ENCODE measurements around the gene STAG2. TPM values are rescaled to one million over a fixed set of nuclear protein-coding genes. Genes with fewer than 3 reads are reported as not detected.
"Not testable (repeated sequence)": the region's sequence is repeated elsewhere in the genome, so short reads cannot be mapped to it uniquely, and the experiment has no call there.

Gene STAG2
- total and polyA plus RNA-seq, 2 donors (not counting 1 experiment from before 2014, with no cell fraction given): 56.6 to 96.4 TPM

DNA sequence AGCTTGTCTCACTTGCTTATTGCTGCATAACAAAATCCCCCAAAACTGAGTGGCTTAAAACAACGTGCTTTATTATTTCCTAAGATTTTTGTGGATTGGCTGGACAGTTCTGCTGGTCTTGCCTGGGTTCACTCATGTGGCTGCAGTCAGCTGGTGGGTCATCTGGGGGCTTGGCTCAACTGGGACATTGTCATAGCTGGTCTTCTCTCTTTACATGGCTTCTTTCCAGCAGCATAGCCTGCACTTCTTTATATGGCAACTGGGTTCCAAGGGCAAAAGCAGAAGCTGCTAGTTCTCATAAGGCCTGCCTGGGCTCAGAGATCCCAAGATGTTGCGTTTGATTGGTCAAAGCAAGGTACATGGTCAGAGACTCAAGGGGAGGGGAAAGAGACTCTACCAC is 33.7 kb upstream of the STAG2 start:
- Histone ChIP-seq H3K79me2 (ENCODE audit: control insufficient read depth, insufficient read depth, low read length) (no peaks in the 10 kb centered on the region), H3K4me2 (ENCODE audit: extremely low read depth, insufficient read depth, low read length) (no peak overlapping the region), H3K9me3 (ENCODE audit: control insufficient read depth, insufficient read depth, low read depth, low read length) (no peaks in the 10 kb centered on the region), H3K4me3 (replicated peaks in 1 of 4; ENCODE audit: control extremely low read depth in 1 of 4, insufficient read depth in 1 of 4, low read depth in 3 of 4, low read length in 4 of 4) (no peak overlapping the region), H3K27ac (ENCODE audit: insufficient read depth, low read length) (no peak overlapping the region), H4K20me1 (ENCODE audit: control insufficient read depth, extremely low read depth, insufficient read depth, low read length) (no peaks in the 10 kb centered on the region), H3K27me3 (ENCODE audit: control insufficient read depth, insufficient read depth, low read length) (no peaks in the 10 kb centered on the region), H3K36me3 (ENCODE audit: control insufficient read depth, insufficient read depth, low read length) (no peaks in the 10 kb centered on the region), H3K9ac (ENCODE audit: insufficient read depth, low read length) (no peak overlapping the region), H3K4me1 (ENCODE audit: control insufficient read depth, extremely low read depth, insufficient read depth, low read length) (no peaks in the 10 kb centered on the region), H2AFZ (ENCODE audit: low read length) (no peak overlapping the region)
- no peak for DNase-seq (ENCODE audit: low read depth in 2 of 2)
- TF ChIP-seq EZH2 (IDR thresholded peaks at IDR 0.05; ENCODE audit: low read length, missing control alignments): no peak
- TF ChIP-seq, protein P1, sequence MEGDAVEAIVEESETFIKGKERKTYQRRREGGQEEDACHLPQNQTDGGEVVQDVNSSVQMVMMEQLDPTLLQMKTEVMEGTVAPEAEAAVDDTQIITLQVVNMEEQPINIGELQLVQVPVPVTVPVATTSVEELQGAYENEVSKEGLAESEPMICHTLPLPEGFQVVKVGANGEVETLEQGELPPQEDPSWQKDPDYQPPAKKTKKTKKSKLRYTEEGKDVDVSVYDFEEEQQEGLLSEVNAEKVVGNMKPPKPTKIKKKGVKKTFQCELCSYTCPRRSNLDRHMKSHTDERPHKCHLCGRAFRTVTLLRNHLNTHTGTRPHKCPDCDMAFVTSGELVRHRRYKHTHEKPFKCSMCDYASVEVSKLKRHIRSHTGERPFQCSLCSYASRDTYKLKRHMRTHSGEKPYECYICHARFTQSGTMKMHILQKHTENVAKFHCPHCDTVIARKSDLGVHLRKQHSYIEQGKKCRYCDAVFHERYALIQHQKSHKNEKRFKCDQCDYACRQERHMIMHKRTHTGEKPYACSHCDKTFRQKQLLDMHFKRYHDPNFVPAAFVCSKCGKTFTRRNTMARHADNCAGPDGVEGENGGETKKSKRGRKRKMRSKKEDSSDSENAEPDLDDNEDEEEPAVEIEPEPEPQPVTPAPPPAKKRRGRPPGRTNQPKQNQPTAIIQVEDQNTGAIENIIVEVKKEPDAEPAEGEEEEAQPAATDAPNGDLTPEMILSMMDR (conservative IDR thresholded peaks at IDR 0.05 in 1 of 2, IDR thresholded peaks at IDR 0.05 in 1 of 2; ENCODE audit: low read depth in 1 of 2, low read length in 2 of 2): no peak

DNA sequence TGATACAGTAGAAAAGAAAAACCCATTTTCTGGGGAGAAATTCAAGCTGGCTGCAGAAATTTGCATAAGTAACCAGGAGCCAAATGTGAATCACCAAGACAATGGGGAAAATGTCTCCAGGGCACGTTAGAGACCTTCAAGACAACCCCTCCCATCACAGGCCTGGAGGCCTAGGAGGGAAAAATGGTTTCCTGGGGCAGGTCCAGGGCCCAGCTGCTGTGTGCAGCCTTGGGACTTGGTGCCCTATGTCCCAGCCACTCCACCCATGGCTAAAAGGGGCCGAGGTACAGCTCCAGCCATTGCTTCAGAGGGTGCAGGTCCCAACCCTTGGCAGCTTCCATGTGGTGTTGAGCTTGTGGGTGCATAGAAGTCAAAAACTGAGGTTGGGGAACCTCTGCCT is 29.5 kb upstream of the STAG2 start:
- DNase-seq (ENCODE audit: low read depth in 2 of 2); H3K9ac ChIP-seq (ENCODE audit: insufficient read depth, low read length); H3K27ac ChIP-seq (ENCODE audit: insufficient read depth, low read length); H2AFZ ChIP-seq (ENCODE audit: low read length); H3K27me3 ChIP-seq (ENCODE audit: control insufficient read depth, insufficient read depth, low read length); H3K4me1 ChIP-seq (ENCODE audit: control insufficient read depth, extremely low read depth, insufficient read depth, low read length); H3K9me3 ChIP-seq (ENCODE audit: control insufficient read depth, insufficient read depth, low read depth, low read length); H3K79me2 ChIP-seq (ENCODE audit: control insufficient read depth, insufficient read depth, low read length); H3K36me3 ChIP-seq (ENCODE audit: control insufficient read depth, insufficient read depth, low read length); H3K4me2 ChIP-seq (ENCODE audit: extremely low read depth, insufficient read depth, low read length); H3K4me3 ChIP-seq (replicated peaks in 1 of 4; ENCODE audit: control extremely low read depth in 1 of 4, insufficient read depth in 1 of 4, low read depth in 3 of 4, low read length in 4 of 4); H4K20me1 ChIP-seq (ENCODE audit: control insufficient read depth, extremely low read depth, insufficient read depth, low read length): not testable (repeated sequence)

DNA sequence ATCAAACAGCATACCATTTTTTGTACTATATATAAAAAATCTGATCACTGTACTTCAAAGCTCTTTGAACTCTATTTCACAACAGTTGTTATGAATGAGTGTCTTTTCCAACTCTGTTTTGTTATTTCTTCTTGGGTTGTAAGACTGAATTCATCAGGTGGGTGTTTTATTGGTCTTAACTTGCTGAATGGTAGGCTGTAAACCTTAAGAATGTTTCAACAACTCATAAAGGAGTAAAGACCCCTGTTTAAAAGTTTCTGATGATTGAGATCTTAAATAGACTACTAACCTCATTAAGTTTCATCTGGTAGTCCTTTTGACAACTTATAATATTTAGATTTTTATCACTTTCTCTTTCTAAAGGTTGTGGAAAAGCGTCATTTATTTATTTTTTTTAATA is 18.4 kb upstream of the STAG2 start:
- no peak overlapping the region for H3K4me3 ChIP-seq (replicated peaks in 1 of 4; ENCODE audit: control extremely low read depth in 1 of 4, insufficient read depth in 1 of 4, low read depth in 3 of 4, low read length in 4 of 4)
- no peaks in the 10 kb centered on the region for H3K27me3 ChIP-seq (ENCODE audit: control insufficient read depth, insufficient read depth, low read length)
- no peaks in the 10 kb centered on the region for H3K36me3 ChIP-seq (ENCODE audit: control insufficient read depth, insufficient read depth, low read length)
- no peaks in the 10 kb centered on the region for H4K20me1 ChIP-seq (ENCODE audit: control insufficient read depth, extremely low read depth, insufficient read depth, low read length)
- no peaks in the 10 kb centered on the region for H3K9me3 ChIP-seq (ENCODE audit: control insufficient read depth, insufficient read depth, low read depth, low read length)
- TF ChIP-seq, protein P1 (conservative IDR thresholded peaks at IDR 0.05 in 1 of 2, IDR thresholded peaks at IDR 0.05 in 1 of 2; ENCODE audit: low read depth in 1 of 2, low read length in 2 of 2): no peak
- TF ChIP-seq EZH2 (IDR thresholded peaks at IDR 0.05; ENCODE audit: low read length, missing control alignments): no peak
- H3K4me1 ChIP-seq (ENCODE audit: control insufficient read depth, extremely low read depth, insufficient read depth, low read length): no peaks in the 10 kb centered on the region
- H3K79me2 ChIP-seq (ENCODE audit: control insufficient read depth, insufficient read depth, low read length): no peaks in the 10 kb centered on the region
- H3K9ac ChIP-seq (ENCODE audit: insufficient read depth, low read length): no peak overlapping the region
- H2AFZ ChIP-seq (ENCODE audit: low read length): no peak overlapping the region
- H3K27ac ChIP-seq (ENCODE audit: insufficient read depth, low read length): no peak overlapping the region
- no peak for DNase-seq (ENCODE audit: low read depth in 2 of 2)
- no peak overlapping the region for H3K4me2 ChIP-seq (ENCODE audit: extremely low read depth, insufficient read depth, low read length)

All from fibroblast of lung (primary cell).